GM19238 (cell line): ENCODE measurements around the gene CARTPT.

Source experiments
- DNase-seq: peaks from one replicate; pipeline ENCODE4 v3.0.0; 2011; ENCODE audit warnings: low spot score; ENCODE audit not compliant: insufficient read length

The CARTPT gene

DNA sequence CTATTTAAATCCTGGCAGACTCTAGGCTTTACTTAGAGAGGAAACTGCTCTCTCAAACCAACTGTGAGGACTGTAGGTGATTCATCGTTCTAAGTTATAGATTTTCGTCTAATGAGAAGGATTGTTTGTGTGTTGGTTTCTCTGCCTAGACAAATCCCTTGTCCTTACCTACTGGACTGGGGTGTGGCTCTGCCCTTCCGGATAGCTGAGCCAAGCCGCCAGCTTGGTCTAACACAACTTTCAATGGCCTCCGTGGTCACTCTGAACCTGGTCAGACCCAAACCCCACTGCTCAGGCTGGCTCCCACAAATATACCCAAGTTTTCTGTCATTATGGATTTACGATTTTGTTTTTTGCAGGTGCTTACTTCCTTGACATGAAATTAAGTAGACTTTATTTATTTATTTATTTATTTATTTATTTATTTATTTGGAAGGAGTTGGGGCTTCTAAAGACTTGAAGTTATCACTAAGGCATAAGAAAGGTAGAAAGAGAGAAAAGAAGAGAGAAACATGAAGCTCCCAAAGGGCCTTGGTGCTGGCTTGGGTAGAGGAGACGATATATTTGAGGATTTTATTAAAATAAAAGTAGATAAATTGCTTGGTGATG lies 19.0 kb downstream of the CARTPT start:
- no peak for DNase-seq

DNA sequence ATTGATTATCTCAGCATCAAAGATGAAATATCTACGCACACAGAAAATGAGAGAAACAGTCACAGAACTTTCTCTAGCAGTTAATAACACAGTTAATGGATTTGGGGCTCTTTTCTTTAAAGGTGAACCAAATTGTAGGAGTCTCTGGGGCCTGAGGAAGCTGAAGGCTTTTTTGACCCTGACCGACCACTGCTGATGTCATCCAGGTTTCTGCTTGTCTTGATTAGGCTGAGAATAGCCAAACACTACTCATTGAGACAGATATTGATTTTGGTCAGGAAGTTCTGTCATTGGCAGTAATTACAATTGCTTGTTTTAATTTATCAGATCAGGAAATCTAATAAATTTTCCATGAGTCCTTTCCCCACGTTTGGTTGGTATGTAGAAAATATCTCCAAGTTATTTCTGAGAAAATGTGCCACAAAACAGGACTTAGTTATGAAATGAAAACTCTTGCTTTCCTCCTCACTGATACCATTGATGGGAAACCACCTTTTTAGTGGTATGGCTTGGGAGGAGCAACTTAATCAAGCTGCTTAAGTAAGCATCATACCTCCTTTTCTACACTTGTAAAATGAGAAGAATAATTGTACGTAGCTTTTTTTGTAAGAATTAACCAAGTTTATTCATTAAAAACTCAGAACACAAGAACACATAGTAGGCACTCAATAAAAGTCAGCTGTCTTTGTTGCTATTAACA lies 19.7 kb downstream of the CARTPT start:
- DNase-seq, result no peak

DNA sequence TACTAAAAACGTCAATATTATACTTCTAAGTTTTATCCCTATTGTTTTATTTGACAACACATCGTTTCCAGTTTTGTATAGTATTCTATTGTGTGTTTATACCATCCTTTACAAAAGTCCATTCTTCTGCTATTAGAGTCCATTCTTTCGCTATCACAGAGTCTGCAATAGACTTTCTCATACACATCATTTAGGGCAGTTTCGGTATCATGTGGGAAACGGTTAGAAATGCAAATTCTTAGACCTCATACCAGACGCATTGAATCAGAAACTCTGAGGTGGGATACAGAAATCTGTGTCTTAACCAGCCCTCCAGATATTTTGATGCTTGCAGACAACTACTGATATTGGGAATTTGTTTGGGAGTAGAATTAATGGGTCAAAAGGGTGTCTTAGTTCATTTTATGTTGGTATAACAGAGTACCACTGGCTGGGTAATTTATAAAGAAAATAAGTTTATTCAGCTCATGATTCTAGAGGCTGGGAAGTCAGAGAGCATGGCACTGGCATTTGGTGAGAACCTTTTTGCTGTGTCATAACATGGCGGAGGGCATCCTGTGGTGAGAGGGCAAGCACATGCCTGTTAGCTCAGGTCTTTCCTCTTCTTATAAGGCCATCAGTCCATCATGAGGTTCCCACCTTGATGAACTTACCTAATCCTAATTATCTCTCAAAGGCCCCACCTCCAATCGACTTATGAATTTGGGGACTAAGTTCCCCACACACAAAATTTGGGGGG lies 21.1 kb downstream of the CARTPT start:
- DNase-seq, result peak; percentile 15

DNA sequence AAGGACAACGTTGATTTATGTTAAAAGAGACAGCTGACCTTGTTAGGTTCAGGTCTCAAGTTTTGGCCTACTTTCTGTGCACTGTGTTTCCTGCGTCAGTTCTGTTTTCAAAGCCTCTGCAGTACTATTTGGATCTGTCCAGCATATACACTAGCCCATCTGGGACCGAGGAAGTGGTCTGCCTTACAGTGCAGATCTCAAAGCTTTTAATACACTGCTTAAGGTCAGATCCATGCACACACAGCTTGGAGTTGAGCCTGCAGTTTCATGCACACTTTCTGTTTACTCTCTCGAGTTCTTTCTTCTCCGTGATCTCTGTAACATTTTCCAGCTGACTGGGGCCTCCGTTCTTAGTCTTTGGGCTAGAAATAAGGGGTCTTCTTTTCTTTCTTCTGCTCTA lies 24.1 kb downstream of the CARTPT start:
- no peak for DNase-seq

DNA sequence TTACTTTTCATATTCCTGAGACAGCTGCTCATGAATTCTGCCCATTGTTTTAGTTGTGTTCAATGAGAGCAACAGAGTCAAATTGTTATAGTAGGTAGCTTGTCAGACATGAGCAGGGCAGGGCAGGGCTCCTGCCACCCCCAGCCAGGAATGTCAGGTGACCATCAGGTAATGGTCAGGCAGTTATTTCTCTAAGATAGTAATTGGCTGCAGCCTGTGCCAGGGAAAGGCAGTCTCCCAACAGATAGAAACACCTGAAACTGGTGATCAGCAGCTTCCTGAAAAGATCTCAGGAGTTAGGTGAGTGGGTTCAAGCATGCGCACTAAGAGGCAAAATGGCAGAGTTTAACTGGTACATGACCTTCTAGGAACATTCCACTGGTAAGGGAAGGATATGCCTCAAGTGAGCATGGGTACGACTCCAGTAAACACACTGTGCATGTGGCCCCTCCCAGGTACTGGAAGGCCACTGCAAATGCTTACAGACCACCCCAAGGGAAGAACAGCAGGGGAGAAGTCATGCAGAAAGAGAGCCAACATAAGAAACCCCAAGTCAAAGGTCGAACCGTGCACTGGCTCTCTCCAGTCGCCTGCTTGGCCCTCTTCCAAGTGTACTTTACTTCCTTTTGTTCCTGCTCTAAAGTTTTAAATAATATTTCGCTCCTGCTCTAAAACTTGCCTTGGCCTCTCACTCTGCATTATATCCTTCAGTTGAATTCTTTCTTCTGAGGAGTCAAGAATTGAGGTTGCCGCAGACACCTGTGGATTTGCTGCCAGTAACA lies 25.1 kb downstream of the CARTPT start:
- no peak for DNase-seq

DNA sequence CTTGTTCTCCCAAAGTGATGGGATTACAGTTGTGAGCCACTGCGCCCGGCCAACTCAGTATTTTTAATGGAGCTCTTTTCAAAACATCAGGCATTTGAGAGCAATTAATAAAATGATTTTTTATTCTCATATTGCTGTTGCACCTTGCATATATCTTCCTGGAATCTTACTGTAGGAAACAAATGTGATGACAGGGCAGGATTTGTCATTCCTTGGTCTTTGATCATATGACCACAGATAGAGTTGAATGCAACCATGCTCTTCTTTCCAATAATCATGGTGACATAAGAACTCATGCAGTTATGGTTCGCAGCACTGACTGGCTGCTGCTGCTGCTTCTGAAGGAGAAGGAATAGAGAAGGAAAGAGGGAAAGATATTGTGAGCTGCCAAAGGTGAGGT lies 28.1 kb downstream of the CARTPT start:
- DNase-seq, result no peak

DNA sequence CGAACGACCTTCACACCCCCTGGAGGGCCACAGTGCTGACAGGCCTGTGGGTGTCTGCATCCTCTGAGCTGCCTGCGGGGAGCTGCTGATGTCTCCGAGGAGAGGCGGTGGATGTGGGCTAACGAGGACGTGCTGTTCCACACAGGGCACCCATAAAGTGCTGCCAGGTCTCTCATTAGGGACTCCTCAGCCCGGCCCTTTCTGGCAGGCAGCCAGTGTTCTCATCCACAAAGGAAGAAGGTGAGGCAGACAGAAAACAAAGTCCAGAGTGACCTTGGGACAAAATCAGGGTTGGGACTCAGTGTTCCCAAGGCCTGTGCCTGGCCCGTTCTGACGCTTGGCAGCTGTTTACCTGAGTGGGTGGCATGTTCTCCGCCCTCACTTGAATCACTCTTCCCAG lies 29.3 kb downstream of the CARTPT start:
- no peak for DNase-seq

DNA sequence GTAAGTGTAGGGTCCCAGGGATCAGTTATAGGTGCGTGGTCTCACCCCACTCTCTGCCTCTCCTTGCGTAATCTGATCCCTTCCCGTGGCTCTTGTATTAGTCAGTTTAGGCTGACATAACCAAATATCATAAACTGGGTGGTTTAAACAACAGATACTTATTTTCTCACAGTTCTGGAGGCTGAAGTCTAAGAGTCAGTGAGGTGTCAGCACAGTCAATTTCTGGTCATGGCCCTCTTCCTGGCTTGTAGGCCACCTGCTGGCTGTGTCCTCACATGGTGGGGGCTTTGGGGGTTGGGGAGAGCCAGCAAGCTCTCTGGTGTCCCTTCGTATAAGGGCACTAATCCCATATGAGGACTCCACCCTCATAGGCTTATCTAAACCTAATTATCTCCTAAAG lies 32.3 kb downstream of the CARTPT start:
- DNase-seq, result no peak

DNA sequence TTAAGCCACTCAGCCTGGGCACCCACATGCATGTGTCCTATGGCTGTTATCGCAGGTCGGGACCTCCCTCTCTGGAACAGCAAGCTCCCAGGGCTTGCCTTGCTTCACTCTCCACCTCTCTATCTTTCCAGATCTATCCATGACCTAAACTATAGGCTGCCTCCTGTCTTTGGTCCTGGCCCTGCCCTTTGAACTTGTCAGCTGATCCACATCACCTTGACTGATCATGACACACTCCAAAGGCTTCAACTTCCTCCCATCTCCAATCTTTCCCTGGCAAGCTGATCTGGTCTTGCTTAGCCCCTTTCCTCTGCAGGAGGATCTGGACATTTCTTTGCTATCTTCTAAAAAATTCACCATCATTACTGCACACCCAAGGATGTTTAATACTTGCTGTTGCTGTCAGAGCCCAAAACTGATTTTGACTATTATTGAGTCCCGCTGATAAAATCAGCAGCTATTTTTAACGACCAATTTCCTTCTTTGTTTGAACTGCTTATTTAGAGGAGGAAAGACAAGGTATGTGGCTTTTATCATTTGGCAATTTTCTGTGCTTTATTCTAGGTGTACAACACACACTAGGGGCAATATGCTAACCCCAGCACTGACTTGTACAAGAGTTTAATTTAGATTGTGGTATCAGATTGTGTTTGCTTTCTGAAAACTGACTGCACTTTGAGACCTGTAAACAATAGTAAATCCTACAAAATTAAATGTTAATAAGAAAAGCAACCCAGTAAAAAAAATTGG lies 33.5 kb downstream of the CARTPT start:
- DNase-seq, result no peak

DNA sequence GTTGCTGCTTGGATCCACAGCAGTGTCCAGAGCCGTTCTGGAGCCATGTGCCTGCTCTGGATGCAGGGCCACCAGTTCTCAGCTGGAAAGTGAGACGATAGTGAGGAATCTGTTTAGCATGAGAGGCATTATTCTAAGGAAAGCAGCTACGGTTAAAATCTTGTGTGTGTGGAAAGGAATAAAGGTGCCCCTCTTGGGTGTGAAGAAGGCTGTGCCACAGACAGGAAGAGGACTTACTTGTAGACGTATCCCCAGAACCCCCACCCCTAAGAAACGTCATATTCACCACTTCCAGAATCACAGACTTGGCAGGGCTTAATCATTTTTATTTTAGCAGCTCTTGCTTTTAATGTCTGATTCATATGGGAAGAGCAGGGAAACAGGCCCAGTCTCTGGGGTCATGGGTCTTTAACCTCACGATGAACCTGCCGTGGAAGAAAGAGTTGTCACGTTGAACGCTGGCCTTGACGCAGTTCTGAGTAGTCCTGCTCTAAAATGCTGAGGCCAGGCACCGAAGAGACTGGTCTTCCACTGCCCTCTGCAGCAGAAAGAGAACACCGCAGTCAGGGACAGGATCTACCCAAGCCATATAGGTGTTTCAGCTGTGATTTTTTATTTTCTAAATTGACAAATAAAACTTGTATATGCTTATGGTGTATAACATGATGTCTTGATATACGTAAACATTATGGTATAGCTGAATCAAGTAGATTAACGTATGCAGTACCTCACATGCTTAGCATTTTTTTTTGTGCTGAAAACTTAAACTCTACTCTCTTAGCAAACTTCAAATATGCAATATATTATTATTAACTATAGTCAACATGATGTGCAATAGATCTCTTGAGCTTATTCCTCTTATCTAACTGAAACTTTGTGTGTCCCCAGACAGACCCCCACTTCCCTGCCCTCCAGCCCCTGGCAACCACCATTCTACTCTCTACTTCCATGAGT lies 38.8 kb downstream of the CARTPT start:
- DNase-seq, result peak; percentile 27

DNA sequence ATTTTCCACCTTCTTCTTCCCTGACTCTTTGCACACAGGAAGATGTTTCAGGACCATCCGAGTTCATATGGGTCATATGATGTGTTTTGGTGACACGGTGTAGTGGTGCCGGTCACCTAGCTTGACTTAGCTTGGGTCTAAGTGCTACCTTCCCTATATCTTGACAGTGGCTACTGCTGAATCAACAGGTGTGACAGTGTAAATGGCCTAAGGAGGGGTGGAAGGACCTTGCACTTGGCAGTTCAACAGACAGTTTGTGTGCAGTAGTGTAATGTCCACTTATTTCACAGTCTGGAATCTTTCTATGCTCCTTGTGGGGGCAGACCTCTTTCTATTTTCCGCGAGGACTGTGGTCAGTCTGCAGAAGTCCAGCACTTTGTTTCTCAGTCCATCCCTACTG lies 43.8 kb downstream of the CARTPT start:
- no peak for DNase-seq

DNA sequence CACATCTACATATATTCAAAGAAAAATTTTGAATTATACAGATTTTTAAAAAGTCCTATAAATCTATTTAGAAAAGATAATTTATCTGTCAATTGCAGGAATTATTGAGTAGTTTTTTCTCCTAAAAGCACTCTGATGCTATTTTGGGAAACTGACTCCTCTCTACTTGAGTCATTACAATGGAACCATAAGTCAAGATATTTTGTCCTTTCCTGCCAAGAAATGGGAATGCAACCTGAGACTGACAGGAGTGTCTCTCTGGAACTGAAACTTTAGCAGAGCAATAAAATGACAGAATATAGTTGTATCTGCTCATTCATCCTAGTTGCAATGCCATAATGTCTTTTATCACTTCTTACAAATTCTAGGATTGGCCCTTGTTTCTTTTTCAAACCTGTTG lies 48.6 kb downstream of the CARTPT start:
- no peak for DNase-seq

DNA sequence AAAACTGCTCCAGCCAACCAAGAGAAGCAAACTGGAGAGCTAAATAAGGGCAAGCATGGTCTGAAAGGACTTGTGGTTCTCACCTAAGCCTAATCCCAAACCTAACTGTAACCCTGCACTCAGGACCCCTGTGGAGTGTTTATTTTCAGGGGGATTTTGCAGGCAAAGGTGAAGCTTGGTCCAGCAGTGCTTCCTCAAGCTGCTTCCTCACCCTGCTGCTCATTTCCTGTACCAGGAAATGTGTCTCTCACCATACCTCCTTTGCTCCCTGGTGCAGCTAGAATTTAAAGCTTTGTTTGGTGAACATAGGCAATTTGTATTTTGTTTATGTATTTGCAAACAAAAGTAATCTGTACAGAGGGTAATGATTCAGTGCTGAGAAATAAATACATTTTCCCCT lies 50.2 kb downstream of the CARTPT start:
- no peak for DNase-seq

DNA sequence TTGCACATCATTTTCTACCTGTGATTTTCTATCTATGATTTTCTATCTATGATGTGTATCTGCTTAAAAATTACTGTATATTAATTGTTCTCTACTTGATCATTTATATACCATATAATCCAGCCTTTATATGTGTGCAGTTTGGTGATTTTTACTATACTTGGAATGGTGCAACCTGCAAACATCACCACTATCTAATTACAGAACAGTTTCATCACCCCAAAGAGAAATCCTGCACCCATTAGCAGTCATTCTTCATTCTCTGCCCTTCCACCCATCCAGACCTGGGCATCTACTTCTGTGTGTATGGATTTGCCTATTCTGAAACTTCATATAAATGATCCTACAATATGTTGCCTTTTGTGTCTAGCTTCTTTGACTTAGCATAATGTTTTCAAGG lies 51.3 kb downstream of the CARTPT start:
- DNase-seq, result no peak
